Panc1 (cell line): ENCODE measurements around the gene OR8B3. TPM values are rescaled to one million over a fixed set of nuclear protein-coding genes. Genes with fewer than 3 reads are reported as not detected.

Source experiments
- ATAC-seq: fragments of 200-7000 bp; cut with Tn5 transposase; 2 replicates; pipeline ENCODE4 v1.9.1; 2020; ENCODE audit warnings: mild to moderate bottlenecking, moderate library complexity
- Bru-seq: library from RNA; stranded (reverse); fragments of 400-500 nt; gene quantifications from one replicate; lab custom pipeline; 2021; lab: Mats Ljungman, UMichigan
- BruChase-seq, 2 experiments: library from RNA; stranded (reverse); fragments of 400-500 nt; gene quantifications; one replicate each; lab custom pipeline; 2021; lab: Mats Ljungman, UMichigan
- BruUV-seq: library from RNA; stranded (reverse); fragments of 400-500 nt; replicated peaks from 2 replicates; lab custom pipeline; 2021; lab: Mats Ljungman, UMichigan
- CTCF ChIA-PET: fragments of 300-600 bp; sonication (Branson Sonifier 250); formaldehyde crosslinking; loops from one replicate; lab custom pipeline; 2022; ENCODE audit warnings: antibody characterized with exemption; lab: Charles Lee
- POLR2A ChIA-PET: fragments of 300-600 bp; sonication (Branson Sonifier 250); formaldehyde crosslinking; loops from one replicate; lab custom pipeline; 2022; ENCODE audit warnings: antibody characterized with exemption; lab: Charles Lee
- DNase-seq: peaks from one replicate; pipeline ENCODE4 v3.0.0-alpha.2; 2010; ENCODE audit warnings: low read depth, low spot score
- H3K27ac ChIP-seq: 2 replicates; pipeline ENCODE4 v1.5.1; 2011; ENCODE audit warnings: mild to moderate bottlenecking, low read length, inconsistent platforms
- H3K27me3 ChIP-seq: fragments of 200-500 bp; sonication (Bioruptor generic); 2 replicates; pipeline ENCODE4 v1.6.0; 2014; ENCODE audit warnings: low read length, inconsistent platforms; ENCODE audit not compliant: control insufficient read depth, insufficient read depth
- H3K36me3 ChIP-seq: fragments of 200-500 bp; sonication (Bioruptor generic); 2 replicates; pipeline ENCODE4 v1.5.1; 2014; ENCODE audit warnings: inconsistent platforms, mild to moderate bottlenecking, low read length, moderate library complexity; ENCODE audit not compliant: control insufficient read depth, insufficient read depth
- H3K4me1 ChIP-seq: 2 replicates; pipeline ENCODE4 v1.5.1; 2011; ENCODE audit warnings: inconsistent platforms, mild to moderate bottlenecking, low read length, moderate library complexity; ENCODE audit not compliant: control insufficient read depth, insufficient read depth
- H3K4me3 ChIP-seq, 2 experiments: 2 replicates each; pipeline ENCODE4 v1.5.1; 2011 to 2012; ENCODE audit warnings: low read depth in 2 of 2, low read length in 2 of 2, mild to moderate bottlenecking in 2 of 2, inconsistent platforms in 1 of 2, moderate library complexity in 1 of 2
- H3K9me3 ChIP-seq: fragments of 200-500 bp; sonication (Bioruptor generic); 2 replicates; pipeline ENCODE4 v1.5.1; 2014; ENCODE audit warnings: low read depth, mild to moderate bottlenecking, inconsistent platforms, low read length, moderate library complexity; ENCODE audit not compliant: control insufficient read depth, insufficient read depth
- POLR2AphosphoS5 ChIP-seq: IDR thresholded peaks from 2 replicates; pipeline ENCODE4 v1.6.1; 2012; ENCODE audit warnings: mild to moderate bottlenecking, low read depth, low read length, moderate library complexity
- SIN3A ChIP-seq: IDR thresholded peaks from 2 replicates; pipeline ENCODE4 v1.6.1; 2012; ENCODE audit warnings: low read depth, mild to moderate bottlenecking, low read length, moderate library complexity, borderline replicate concordance; ENCODE audit not compliant: insufficient read depth
- TCF7L2 ChIP-seq: IDR thresholded peaks from 2 replicates; pipeline ENCODE4 v1.6.1; 2011; ENCODE audit warnings: mild to moderate bottlenecking, low read depth, low read length, inconsistent platforms
- in situ Hi-C: cut with HindIII; loops from 2 replicates; pipeline ENCODE4 v1.10.0; 2016; ENCODE audit warnings: low sequenced_read_pairs, low pct_unique_long_range_greater_than_20kb
- intact Hi-C: fragments of 100-400 bp; cut with micrococcal nuclease; formaldehyde crosslinking; loops from one replicate; pipeline ENCODE4 v1.10.0; 2022; ENCODE audit not compliant: unreplicated experiment
- long read RNA-seq: library from polyadenylated mRNA; unstranded; transcript quantifications from one replicate; pipeline ENCODE4 v2.0.0, GENCODE V29; 2021; ENCODE audit not compliant: unreplicated experiment
- polyA plus RNA-seq: library from polyadenylated mRNA; unstranded; fragments of >200 nt; gene quantifications from one replicate; pipeline ENCODE4 v1.2.1, GENCODE V29; 2012; ENCODE audit warnings: missing spikeins; ENCODE audit not compliant: insufficient read length
- total RNA-seq: library from RNA; stranded (reverse); gene quantifications from one replicate; pipeline ENCODE4 v1.2.1, GENCODE V29; 2021; ENCODE audit not compliant: unreplicated experiment
- TF ChIP-seq, protein P1 (sequence below): fragments of 450-650 bp; IDR thresholded peaks from 2 replicates; pipeline ENCODE4 v1.5.1; 2017; ENCODE audit warnings: mild to moderate bottlenecking
- TF ChIP-seq, protein P2 (sequence below), 2 experiments: IDR thresholded peaks; 2 replicates each; pipeline ENCODE4 v1.6.1; 2011 to 2012; ENCODE audit warnings: low read depth in 2 of 2, control low read depth in 1 of 2, low read length in 1 of 2, mild to moderate bottlenecking in 1 of 2, moderate library complexity in 1 of 2; ENCODE audit not compliant: insufficient read depth in 1 of 2

OR8B3 gene, protein sequence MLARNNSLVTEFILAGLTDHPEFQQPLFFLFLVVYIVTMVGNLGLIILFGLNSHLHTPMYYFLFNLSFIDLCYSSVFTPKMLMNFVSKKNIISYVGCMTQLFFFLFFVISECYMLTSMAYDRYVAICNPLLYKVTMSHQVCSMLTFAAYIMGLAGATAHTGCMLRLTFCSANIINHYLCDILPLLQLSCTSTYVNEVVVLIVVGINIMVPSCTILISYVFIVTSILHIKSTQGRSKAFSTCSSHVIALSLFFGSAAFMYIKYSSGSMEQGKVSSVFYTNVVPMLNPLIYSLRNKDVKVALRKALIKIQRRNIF
- not detected for total RNA-seq
- not detected for polyA plus RNA-seq
- Bru-seq, nascent RNA, result not detected
- BruChase-seq, experiment 1, labeled RNA remaining after a 2-hour chase, result not detected
- BruChase-seq, experiment 2, labeled RNA remaining after a 6-hour chase, result not detected
- long read RNA-seq, result 0 reads

DNA sequence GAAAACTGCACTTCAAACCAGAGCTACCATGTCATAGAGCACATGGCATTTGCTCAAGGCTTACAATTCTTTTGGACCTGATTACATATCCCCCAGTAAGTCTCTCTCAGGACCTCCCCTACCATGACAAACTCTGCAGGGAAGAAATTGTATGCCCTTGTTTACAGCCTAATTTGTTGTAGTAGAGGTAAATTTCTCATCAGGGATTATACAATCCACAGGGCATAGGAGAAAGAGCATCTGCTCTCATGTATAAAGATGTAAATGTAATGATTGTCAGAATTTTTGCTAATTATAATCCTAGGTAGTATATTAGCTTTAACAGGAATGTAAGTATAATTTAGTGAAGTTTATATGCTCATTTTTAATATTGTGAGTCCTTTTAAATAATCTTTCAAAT is at the start of gene OR8B3:
OR8B3 (minus strand) TSS at position 101 of the 400 bp plus-strand sequence. CDS start 1,673 bp downstream, outside the sequence.
- Histone ChIP-seq H3K4me1 (no peaks in the 10 kb centered on the region), H3K27me3 (no peaks in the 10 kb centered on the region), H3K27ac (no peak within 1 kb of the TSS), H3K4me3 (no peak within 1 kb of the TSS), H3K9me3 (no peaks in the 10 kb centered on the region), H3K36me3 (no peaks in the 10 kb centered on the region)
- TF ChIP-seq, protein P1, sequence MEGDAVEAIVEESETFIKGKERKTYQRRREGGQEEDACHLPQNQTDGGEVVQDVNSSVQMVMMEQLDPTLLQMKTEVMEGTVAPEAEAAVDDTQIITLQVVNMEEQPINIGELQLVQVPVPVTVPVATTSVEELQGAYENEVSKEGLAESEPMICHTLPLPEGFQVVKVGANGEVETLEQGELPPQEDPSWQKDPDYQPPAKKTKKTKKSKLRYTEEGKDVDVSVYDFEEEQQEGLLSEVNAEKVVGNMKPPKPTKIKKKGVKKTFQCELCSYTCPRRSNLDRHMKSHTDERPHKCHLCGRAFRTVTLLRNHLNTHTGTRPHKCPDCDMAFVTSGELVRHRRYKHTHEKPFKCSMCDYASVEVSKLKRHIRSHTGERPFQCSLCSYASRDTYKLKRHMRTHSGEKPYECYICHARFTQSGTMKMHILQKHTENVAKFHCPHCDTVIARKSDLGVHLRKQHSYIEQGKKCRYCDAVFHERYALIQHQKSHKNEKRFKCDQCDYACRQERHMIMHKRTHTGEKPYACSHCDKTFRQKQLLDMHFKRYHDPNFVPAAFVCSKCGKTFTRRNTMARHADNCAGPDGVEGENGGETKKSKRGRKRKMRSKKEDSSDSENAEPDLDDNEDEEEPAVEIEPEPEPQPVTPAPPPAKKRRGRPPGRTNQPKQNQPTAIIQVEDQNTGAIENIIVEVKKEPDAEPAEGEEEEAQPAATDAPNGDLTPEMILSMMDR, result no peak
- TF ChIP-seq POLR2AphosphoS5 (no peak), SIN3A (no peak), TCF7L2 (no peak)
- TF ChIP-seq, protein P2, sequence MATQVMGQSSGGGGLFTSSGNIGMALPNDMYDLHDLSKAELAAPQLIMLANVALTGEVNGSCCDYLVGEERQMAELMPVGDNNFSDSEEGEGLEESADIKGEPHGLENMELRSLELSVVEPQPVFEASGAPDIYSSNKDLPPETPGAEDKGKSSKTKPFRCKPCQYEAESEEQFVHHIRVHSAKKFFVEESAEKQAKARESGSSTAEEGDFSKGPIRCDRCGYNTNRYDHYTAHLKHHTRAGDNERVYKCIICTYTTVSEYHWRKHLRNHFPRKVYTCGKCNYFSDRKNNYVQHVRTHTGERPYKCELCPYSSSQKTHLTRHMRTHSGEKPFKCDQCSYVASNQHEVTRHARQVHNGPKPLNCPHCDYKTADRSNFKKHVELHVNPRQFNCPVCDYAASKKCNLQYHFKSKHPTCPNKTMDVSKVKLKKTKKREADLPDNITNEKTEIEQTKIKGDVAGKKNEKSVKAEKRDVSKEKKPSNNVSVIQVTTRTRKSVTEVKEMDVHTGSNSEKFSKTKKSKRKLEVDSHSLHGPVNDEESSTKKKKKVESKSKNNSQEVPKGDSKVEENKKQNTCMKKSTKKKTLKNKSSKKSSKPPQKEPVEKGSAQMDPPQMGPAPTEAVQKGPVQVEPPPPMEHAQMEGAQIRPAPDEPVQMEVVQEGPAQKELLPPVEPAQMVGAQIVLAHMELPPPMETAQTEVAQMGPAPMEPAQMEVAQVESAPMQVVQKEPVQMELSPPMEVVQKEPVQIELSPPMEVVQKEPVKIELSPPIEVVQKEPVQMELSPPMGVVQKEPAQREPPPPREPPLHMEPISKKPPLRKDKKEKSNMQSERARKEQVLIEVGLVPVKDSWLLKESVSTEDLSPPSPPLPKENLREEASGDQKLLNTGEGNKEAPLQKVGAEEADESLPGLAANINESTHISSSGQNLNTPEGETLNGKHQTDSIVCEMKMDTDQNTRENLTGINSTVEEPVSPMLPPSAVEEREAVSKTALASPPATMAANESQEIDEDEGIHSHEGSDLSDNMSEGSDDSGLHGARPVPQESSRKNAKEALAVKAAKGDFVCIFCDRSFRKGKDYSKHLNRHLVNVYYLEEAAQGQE (IDR thresholded peaks at IDR 0.05; ENCODE audit: insufficient read depth in 1 of 2, low read depth in 2 of 2, low read length in 1 of 2), result no peak
- BruUV-seq, result no TSS peak
- CTCF ChIA-PET, result no interaction called here
- intact Hi-C loops, result no loop called here
- DNase-seq (no peak), ATAC-seq (no peak)
- in situ Hi-C loops, result no loop called here
- POLR2A ChIA-PET, result no interaction called here

DNA sequence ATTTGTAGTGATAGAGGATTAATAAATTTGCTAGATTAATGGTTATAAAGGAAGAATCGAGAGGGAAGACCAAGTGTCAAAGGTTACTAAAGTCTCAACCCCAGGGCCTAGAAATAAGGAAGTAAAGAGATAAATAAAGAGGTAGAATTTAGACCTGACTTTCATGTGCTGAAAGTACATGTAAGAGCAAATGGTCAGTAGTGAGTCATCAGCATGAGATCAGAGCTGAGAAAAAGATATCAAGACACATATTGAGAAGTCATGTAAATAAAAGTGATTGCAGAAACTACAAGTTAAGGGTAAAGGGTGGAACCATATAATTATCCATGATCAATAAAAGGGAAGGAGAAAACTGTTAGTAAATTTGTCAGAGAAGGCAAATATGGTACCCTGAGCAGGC is 48.1 kb upstream of the OR8B3 start:
- Histone ChIP-seq H3K9me3 (no peaks in the 10 kb centered on the region), H3K36me3 (no peaks in the 10 kb centered on the region), H3K4me3 (no peak overlapping the region), H3K27ac (no peak overlapping the region), H3K27me3 (peaks cover 2% of the 10 kb centered on the region), H3K4me1 (no peaks in the 10 kb centered on the region)
- CTCF ChIA-PET, result no interaction called here
- in situ Hi-C loops (no loop called here), intact Hi-C loops (no loop called here)
- POLR2A ChIA-PET, result no interaction called here
- TF ChIP-seq, protein P1, result no peak
- TF ChIP-seq POLR2AphosphoS5 (no peak), TCF7L2 (no peak), SIN3A (no peak)
- TF ChIP-seq, protein P2 (IDR thresholded peaks at IDR 0.05; ENCODE audit: insufficient read depth in 1 of 2, low read depth in 2 of 2, low read length in 1 of 2), result no peak
- ATAC-seq (no peak), DNase-seq (no peak)
- BruUV-seq, result no TSS peak
